ENCODE measurements around the gene GLRX5.

- TF ChIP-seq FOXK2 (IDR thresholded peaks at IDR 0.05), result no peak
- TF ChIP-seq TARDBP (IDR thresholded peaks at IDR 0.05), result no peak
- TF ChIP-seq FOXA1 (IDR thresholded peaks at IDR 0.05), result no peak
- no peak for TF ChIP-seq SP1 (IDR thresholded peaks at IDR 0.05)
- no peak for TF ChIP-seq ELF4 (IDR thresholded peaks at IDR 0.05)
- no peak for TF ChIP-seq SUZ12 (IDR thresholded peaks at IDR 0.05)
- no peak for TF ChIP-seq PKNOX1 (IDR thresholded peaks at IDR 0.05)
- TF ChIP-seq HDGF (IDR thresholded peaks at IDR 0.05; ENCODE audit: borderline replicate concordance), result no peak
Measured at GRCh38 chr14:95585953-95586620, 51.2 kb downstream of the GLRX5 start.
